DMS53 treated with DMSO at 0.1 percent for 48 hours (cell line): ENCODE results near the gene GUCY2C.

Experiments used
- DNase-seq: peaks from one replicate; lab custom pipeline; 2025; ENCODE audit not compliant: unreplicated experiment; lab: John Stamatoyannopoulos, UW

Gene GUCY2C

GRCh38 chr12:14575585-14575984 lies 120.8 kb downstream of the GUCY2C start:
- no peak for DNase-seq

GRCh38 chr12:14573118-14573517 lies 123.3 kb downstream of the GUCY2C start:
- no peak for DNase-seq

- DNase-seq = no peak
Observed at GRCh38 chr12:14572401-14572800, 124.0 kb downstream of the GUCY2C start.

GRCh38 chr12:14571779-14572178 lies 124.6 kb downstream of the GUCY2C start:
- DNase-seq = no peak

- DNase-seq = no peak
Observed at GRCh38 chr12:14570231-14570630, 126.2 kb downstream of the GUCY2C start.

- DNase-seq = peak; percentile 47
Observed at GRCh38 chr12:14567351-14568162, 128.8 kb downstream of the GUCY2C start, which contains the start of gene PLBD1. TSS of gene PLBD1 (minus strand) at chr12:14567883. CDS start at chr12:14567696, 187 bp downstream.

GRCh38 chr12:14564336-14564959 lies 132.0 kb downstream of the GUCY2C start:
- DNase-seq = no peak

- DNase-seq = no peak
Observed at GRCh38 chr12:14563046-14563445, 133.4 kb downstream of the GUCY2C start.
